NCI-H146 treated with DMSO at 0.1 percent for 48 hours (cell line): ENCODE results near the gene RYR2.

Experiments used
- DNase-seq: peaks from one replicate; lab custom pipeline; 2025; ENCODE audit not compliant: unreplicated experiment; lab: John Stamatoyannopoulos, UW

RYR2 gene

GRCh38 chr1:237416924-237417655 is 375.1 kb downstream of the RYR2 start:
- DNase-seq: no peak

DNA sequence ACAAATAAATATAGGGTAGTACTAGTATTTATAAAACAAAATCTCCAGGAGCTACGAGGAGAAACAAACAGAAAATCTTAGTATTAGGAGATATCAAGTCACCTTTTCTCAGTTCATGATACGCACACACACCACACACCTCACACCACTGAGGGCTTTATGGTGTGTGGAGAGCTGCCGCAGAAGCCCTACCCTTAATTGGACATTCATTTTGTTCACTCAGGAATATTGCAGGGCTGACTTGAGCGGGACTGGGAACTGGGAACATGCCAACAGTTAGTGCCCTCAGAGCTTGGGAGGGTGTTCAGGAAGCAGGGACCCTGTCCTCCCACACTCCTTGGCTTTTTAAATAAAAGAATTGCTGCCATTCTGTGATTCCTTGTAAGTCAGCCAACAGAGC is 386.8 kb downstream of the RYR2 start:
- no peak for DNase-seq

DNA sequence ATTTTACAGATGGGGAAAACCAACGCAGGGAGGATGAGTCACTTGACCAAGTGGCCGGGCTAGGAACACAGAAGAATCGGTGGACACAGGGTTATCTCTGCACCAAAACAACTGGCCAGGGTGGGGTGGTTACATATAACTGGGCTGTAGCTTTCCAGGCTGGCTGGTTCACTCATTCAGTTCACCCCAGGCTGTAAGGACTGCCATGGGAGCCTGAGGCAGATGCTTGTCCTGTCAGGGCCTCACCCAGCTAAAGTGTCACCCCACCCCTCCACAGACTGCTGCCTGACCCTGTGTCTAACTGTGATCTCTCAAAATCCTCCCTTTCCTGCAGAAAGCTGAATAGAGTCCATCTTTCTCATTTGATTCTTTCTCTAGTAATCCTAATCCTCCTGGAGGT is 387.3 kb downstream of the RYR2 start:
- no peak for DNase-seq

DNA sequence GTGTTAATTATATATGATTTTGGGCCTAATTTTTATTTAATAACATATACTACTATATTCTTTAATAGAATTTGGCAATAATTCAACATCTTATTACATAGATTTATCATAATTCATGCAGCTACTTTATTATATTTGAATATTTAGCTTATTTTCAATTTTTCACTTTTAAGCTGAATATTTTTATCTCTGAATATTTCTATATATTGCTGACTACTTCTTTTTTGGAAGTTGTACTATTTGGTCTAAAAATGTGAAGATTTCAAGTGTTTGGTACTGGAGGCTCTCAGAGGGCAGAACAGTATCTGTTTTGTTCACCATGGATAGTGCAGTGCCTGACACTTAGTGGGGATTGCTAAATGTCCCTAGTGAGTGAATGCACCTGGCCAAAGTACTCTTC is 389.5 kb downstream of the RYR2 start:
- DNase-seq: no peak

DNA sequence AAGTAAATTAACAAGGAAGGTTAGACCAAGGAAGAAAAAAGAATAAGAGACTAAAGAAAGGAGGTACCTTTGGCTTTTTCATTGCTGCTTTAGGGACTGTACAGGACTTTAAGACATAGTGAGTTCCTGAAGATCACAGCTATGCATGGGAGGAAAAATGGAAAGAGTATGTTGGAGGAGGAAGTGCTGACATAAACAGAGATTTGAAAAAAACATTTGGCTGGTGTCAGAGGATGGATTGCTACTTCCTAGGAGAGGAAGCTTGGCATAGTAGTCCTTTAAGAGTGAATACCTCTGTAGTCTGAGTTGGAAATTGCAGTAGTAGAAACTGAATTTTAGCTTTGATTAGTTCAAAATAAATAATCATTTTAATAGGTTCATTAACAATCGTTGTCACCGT is 398.4 kb downstream of the RYR2 start:
- DNase-seq: no peak

DNA sequence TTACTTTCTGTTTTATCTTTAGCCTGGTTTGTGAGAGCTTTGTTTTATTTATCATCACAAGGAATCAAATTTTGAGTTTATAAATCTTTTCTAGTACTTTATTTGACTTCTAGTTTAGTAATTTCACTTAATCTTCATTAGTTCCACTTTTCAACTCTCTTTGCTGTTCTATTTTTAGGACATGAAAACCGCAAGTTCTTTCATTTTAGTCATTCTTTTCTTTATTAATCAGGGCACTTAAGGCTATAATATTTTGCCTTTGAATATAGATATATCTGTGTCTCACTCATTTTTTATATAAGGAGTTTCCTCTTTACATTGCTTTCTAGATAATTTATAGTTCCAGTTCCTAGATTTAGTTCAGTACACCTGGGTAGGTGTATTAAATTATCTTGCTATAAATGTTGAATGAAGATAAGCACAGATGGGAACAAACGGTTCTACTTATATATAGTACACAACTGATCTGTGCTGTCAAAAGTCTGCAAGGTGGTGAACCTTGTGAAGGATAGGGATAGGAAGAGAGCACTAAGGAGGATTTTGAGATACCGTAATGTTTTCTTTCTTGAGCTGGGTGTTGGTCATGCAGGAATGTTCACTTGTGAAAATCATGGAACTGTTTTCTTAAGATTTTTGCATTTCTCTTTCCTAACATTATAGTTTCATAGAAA is 402.3 kb downstream of the RYR2 start:
- DNase-seq: no peak

DNA sequence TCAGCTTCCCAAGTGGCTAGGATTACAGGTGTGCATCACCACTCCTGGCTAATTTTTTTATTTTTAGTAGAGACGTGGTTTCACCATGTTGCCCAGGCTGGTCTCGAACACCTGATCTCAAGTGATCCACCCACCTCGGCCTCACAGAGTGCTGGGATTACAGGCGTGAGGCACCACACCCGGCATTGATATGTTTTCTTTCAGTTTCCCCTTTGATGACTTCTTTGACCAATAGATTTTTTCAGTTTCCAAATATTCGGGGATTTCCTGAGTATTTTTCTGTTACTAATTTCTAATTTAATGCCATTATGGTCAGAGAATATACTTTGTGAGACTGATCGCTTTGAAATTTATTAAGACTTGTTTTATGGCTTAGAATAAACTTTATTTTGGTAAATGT is 406.1 kb downstream of the RYR2 start:
- no peak for DNase-seq

GRCh38 chr1:237457573-237457972 is 415.6 kb downstream of the RYR2 start:
- DNase-seq: no peak

GRCh38 chr1:237467320-237467719 is 425.3 kb downstream of the RYR2 start:
- DNase-seq: no peak

GRCh38 chr1:237470712-237471338 is 428.8 kb downstream of the RYR2 start:
- DNase-seq: no peak

DNA sequence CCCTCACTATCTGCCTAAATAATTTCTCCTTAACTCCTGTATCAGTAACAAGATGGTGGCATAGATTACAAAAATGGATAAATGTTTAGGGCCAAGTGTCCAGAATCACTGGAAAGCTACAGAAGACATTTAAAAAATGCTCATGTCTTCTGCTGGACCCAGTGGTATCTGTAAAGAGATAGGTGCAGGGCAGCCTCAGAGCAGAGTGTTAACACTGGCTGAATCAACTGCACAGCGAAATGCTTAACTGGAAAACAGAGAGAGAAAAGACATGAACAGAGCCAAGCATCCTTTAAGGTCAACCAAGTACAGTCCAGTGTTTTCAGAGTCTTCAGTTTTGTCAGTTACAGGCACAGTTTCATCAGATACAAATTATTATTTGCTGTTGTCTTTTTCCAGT is 429.4 kb downstream of the RYR2 start:
- no peak for DNase-seq

- DNase-seq: no peak
Measured at GRCh38 chr1:237471956-237472355, 430.0 kb downstream of the RYR2 start.

- DNase-seq: no peak
Measured at GRCh38 chr1:237473854-237474253, 431.9 kb downstream of the RYR2 start.

DNA sequence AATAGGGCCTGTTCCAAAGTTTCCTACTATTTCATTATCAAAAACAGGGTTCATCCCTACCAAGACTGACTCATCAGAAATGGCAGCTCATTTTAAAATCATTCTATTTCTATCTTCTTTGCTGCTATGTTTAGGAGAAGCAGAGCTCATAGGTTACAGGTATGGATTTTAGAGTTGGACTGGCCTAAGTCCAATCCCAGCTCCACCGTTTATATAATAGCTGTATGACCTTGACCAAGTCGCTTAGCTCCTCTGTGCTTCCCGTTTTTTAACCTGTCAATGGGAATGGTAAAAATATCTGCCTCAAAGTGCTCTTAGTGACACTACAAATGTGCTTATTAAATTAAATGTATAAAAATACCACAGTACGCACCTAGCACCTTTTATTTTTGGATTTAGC is 436.1 kb downstream of the RYR2 start:
- no peak for DNase-seq

DNA sequence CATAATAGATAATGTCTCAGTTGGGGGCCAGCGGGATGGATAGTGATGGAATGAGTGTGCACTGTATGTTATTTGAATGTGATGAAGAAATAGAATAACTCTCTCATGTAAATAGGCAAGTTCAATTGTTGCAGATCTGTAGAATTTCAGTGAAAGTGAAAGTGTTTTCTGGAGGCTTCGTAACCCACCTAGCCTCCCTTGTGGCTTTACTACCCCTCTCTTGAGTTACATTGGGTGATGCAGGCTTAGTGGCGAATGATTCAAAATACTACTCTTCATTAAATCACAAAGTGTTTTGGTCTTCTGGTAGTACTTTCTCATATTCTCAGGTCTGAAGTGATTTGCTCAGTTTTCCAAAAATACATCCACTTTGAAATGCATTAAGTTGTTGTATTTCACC is 436.9 kb downstream of the RYR2 start:
- no peak for DNase-seq

- DNase-seq: no peak
Measured at GRCh38 chr1:237482777-237483176, 440.8 kb downstream of the RYR2 start.

DNA sequence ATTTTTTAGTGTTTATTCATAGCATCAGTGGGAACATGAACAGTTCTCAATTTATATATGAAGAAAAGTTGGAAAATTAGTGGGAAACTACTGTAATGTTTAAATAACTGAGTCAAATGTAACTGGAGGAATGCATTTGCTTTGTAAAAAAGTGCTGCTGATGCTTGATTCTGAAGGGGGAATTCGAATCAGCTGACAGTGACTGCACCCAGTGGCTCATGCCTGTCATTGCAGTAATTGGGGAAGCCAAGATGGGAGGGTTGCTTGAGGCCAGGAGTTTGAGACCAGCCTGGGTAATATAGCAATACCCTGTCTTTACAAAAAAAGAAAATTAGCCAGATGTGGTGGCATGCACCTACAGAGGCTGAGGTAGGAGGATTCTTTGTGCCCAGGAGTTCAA is 450.4 kb downstream of the RYR2 start:
- DNase-seq: no peak

- no peak for DNase-seq
Measured at GRCh38 chr1:237500566-237500965, 458.6 kb downstream of the RYR2 start.

DNA sequence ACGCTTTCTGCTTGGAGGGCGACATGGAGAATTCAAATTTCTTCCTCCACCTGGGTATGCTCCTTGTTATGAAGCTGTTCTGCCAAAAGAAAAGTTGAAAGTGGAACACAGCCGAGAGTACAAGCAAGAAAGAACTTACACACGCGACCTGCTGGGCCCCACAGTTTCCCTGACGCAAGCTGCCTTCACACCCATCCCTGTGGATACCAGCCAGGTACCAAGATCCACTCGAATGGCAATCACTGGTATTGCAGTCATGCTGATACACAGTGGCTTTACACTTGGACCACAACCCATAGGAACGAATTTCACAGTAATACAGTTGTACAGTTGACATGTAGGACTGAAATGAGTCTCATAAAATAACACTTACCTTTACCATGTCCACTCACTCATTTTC is 461.3 kb downstream of the RYR2 start:
- no peak for DNase-seq

- DNase-seq: no peak
Measured at GRCh38 chr1:237507005-237507404, 465.0 kb downstream of the RYR2 start.

DNA sequence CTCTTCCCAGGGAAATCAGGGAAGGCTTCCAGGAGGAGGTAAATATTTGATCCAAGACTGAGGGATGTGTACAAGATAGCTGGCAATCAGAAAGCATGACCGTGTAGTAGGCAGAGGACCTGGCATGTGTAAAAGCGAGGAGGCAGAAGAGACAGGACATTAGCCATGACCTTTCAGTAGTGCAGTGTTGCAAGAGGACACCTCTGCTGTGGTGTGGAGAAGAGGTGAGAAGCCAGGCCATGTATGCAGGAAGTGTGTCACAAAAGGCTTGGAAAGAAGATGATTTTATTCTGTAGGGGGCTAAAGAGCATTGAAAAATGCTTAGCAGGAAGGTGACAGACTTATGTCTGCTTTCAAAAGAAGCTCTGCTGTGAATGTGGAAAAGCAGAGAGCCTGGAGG is 467.8 kb downstream of the RYR2 start:
- no peak for DNase-seq

DNA sequence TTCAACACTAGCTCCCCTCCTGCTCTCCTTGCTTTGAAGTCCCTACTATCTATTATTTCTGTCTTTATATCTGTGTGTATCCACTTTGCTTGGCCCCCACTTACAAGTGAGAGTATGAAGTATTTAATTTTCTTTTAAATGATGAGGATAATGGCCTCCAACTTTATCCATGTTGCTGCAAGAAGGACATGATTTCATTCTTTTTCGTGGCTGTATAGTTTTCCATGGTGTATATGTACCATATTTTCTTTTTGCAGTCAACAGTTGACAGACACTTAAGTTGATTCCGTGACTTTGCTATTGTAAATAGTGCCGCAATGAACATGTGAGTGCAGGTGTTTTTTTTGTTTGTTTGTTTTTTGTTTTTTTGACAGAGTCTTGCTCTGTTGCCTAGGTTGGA is 483.1 kb downstream of the RYR2 start:
- DNase-seq: no peak
